GM21381 (cell line): ENCODE data around the gene DNAJC24.
"Not testable (repeated sequence)": the region's sequence is repeated elsewhere in the genome, so short reads cannot be mapped to it uniquely, and the experiment has no call there.

Experiments
- ATAC-seq: cut with Tn5 transposase; IDR thresholded peaks from one replicate; pipeline ENCODE4 v1.9.1; 2021; ENCODE audit warnings: mild to moderate bottlenecking, moderate library complexity; ENCODE audit not compliant: unreplicated experiment

The DNAJC24 gene

DNA sequence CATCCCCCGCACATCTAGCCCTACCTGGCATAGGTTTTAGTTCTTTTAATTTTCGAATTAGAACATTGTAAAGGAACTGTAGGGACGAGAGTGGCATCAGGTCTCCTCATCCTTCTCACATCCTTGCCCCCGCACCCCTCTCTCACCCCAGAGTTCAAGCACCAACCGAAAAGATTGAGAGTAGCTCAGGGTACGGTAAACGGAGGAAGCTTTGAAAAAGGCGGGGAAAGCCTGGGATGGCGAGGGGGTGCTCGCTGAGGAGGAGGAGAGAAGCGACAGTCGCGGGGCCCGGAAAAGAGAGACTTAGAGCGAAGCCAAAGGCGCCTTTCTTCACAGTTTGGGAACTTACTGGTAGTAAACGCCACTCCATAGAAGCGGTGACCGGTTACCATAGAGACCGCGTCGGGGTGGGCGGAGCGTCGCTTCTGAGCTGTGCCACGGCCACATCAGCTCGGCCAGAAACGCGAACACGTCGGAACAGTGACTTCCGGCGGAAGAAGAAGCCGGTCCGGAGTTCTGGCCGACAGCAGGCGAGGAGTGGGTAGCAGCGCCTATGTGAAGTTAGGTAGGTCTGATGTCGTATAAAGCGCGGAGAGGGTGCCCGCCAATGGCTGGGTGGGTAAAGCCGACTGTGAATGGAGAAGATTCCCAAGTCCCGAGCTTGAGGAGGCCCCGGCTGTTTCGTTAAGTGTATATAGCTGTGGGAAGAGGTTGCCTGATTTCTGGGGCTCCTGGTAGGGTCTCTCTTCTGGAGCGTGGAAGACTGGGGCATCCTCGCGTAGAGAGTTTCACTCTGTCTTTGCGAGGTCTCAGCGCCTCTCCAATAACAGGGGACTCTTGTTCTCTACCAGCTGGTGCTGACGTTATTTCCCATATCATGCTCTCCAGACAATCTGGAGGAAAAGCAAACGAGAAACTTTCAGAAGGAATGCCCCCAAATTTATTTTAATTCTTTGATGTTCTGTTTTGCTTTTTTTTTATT, at the start of gene DNAJC24, which contains the start of gene DCDC1:
DNAJC24 (plus strand) TSS at position 513 of the 982 bp plus-strand sequence. CDS start 889 bp downstream, outside the sequence.
DCDC1 (minus strand) TSS at position 392 of the 982 bp plus-strand sequence. CDS start 41,459 bp downstream, outside the sequence.
- ATAC-seq, result peak; percentile 98

DNA sequence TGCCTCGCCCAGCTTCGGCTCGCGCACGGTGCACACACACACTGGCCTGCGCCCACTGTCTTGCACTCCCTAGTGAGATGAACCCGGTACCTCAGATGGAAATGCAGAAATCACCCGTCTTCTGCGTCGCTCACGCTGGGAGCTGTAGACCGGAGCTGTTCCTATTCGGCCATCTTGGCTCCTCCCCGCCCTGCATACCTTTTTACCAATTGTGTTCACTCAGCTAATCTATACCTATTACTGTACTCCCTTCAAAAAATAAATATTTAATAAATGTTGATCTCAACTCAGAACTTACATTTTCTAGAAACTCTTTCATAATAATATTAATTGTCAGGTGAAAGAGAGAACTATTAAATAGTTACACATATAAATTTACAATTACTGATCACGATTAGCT, 48.2 kb upstream of the DNAJC24 start:
- not testable (repeated sequence) for ATAC-seq

GRCh38 chr11:31323145-31323544, 46.5 kb upstream of the DNAJC24 start:
- no peak for ATAC-seq

GRCh38 chr11:31325160-31325559, 44.5 kb upstream of the DNAJC24 start:
- ATAC-seq, result no peak

GRCh38 chr11:31326470-31327148, 43.1 kb upstream of the DNAJC24 start:
- ATAC-seq, result peak; percentile 71

DNA sequence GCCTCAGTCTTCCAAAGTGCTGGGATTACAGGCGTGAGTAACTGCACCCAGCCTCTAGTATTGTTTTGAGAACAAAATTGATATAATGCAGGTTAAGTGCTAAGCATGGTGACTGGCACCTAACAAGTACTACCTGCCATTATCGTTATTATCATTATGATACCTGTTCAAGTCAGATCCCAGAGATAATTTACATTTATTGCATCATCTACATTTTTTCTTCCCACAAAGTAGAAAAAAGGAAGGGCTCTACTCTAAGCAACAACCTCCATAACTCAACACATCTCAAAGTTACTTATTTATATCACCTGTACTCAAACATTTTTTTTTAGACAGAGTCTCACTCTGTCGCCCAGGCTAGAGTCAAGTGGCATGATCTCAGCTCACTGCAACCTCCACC, 42.2 kb upstream of the DNAJC24 start:
- ATAC-seq, result no peak

DNA sequence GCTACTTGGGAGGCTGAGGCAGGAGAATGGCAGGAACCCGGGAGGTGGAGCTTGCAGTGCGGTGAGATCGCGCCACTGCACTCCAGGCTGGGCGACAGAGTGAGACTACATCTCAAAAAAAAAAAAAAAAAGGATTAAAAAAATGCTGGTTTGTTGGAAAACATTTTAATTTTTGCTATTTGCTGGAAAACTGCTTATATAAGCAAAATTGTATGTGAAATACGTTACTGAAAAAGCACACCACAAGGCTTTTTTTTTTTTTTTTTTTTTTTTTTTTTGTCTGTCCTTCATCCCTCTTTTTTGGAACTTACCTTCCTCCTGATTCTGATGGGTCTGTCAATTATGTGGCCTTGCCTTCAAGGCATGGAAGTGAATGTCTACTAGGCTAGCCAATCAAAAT, 41.0 kb upstream of the DNAJC24 start:
- no peak for ATAC-seq

GRCh38 chr11:31337806-31338205, 31.9 kb upstream of the DNAJC24 start:
- ATAC-seq, result no peak

DNA sequence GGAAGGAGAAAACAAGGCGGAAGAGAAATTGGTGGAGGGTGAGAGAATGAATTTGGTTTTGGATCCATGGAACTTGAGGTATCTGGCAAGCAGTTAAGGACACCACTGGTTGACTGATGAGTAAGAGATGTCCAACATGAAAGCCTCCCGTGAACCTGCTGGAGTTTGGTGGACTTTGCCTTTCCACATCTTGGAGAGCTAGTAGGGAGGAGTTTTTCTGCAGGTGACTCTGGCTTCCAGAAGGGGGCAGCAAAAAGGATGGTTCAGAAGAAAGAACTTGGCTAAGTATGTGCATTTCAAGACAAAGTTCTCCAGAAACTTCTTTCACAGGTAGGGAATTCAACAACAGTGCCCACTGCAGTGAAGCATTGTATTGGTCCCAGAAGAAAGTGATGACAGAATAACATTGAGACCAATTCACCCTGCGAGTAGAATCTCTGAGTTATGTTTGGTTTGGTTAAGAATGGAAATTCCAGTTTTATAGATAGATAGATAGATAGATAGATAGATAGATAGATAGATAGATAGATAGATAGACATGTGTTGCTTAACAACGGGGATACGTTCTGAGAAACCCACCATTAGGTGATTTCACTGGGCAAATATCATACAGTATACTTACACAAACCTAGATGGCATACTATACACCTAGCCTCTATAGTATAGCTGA, 28.6 kb upstream of the DNAJC24 start:
- no peak for ATAC-seq

DNA sequence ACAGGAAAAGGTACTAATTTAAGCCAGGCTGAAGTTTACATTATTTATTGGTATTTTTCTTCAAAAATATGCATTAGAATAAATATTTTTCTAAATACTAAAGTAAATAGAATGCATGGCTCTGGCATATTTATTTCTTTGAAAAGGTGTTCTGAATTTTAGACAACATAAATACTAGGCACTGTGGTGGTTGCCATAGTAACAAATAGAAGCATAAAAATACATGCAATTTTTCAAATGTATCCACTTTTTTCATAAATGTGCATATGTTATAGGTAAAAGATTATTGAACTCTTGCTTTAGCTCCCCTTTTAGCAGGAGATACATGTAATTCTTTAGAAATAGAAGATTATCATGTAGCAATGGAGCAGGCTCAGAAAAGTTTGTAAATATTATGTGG, 18.5 kb upstream of the DNAJC24 start:
- ATAC-seq, result no peak

GRCh38 chr11:31355131-31355530, 14.5 kb upstream of the DNAJC24 start:
- no peak for ATAC-seq

GRCh38 chr11:31355817-31356216, 13.8 kb upstream of the DNAJC24 start:
- ATAC-seq, result no peak

GRCh38 chr11:31361743-31362142, 7.9 kb upstream of the DNAJC24 start:
- no peak for ATAC-seq

DNA sequence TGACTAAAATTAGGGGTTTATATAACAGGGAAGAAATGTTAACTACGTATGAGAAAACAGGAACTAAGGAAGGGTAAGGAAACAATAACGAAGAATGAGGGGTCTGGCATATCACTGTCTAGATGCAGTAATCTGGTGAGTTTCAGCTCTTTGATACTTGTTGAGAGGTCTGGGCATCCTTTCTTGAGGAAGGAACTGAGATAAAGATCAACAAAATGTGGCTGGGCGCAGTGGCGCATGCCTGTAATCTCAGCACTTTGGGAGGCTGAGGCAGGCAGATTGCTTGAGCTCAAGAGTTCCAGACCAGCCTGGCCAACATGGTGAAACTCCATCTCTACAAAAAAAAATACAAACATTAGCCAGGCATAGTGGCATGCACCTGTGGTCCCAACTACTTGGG, 2.9 kb upstream of the DNAJC24 start:
- no peak for ATAC-seq

DNA sequence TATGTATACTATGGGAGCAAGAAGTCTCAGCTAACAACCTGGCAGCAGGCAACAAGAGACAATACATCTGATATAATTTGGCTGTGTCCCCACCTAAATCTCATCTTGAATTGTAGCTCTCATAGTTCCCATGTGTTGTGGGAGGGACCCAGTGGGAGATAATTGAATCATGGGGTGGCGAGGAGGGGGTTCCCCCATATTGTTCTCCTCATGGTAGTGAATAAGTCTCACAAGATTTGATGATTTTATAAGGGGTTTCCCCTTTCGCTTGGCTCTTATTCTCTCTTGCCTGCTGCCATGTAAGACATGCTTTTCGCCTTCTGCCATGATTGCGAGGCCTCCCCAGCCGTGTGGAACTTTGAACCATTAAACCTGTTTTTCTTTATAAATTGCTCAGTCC, 6.2 kb downstream of the DNAJC24 start:
- ATAC-seq, result no peak

- no peak for ATAC-seq
These were observed 13.5 kb downstream of the DNAJC24 start for GRCh38 chr11:31383116-31383515.

- no peak for ATAC-seq
These were observed 17.7 kb downstream of the DNAJC24 start for GRCh38 chr11:31387379-31387778.

GRCh38 chr11:31397239-31397834, 27.7 kb downstream of the DNAJC24 start:
- ATAC-seq, result no peak

DNA sequence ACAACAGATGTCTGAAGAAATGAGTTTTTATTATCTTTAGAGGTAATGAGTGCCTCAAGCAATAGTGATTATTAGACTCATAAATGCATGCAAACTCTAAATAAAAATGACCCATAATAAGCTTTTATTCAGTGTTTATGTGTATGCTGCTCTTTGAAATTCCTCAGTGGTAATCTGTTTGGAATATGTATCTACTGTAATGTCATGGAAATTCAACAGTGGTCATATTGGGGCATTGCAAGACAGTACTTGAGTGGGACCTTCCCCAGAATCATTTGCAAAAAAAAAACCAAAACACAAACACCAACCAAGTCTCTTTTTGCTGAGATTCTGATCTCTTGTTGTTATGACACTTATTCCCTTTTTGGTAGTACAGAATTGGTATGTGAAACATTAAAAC, 35.0 kb downstream of the DNAJC24 start:
- no peak for ATAC-seq

GRCh38 chr11:31408201-31408600, 38.5 kb downstream of the DNAJC24 start:
- ATAC-seq, result no peak

- no peak for ATAC-seq
These were observed 43.3 kb downstream of the DNAJC24 start for GRCh38 chr11:31412946-31413345.
